Left lung (tissue), 10 donors: Measurements from ENCODE around the gene FGGY. TPM values are rescaled to one million over a fixed set of nuclear protein-coding genes. Genes with fewer than 3 reads are reported as not detected.
A peak's percentile ranks its signal among the peaks of the same experiment; 100 is the strongest.

Experiments used
- ATAC-seq: fragments of 200-7000 bp; cut with Tn5 transposase; one replicate; pipeline ENCODE4 v1.9.1; 2020; ENCODE audit warnings: moderate library complexity
- DNase-seq, 4 donors: peaks; one replicate each; pipeline ENCODE4 v3.0.0-alpha.2; 2013 to 2020
- H3K27ac ChIP-seq, 2 donors: fragments of 200-600 bp; sonication (generic) in 1 of 2; one replicate each; pipeline versions ENCODE4 v1.5.0 to v1.8.0; 2020 to 2021
- H3K27me3 ChIP-seq, 2 donors: fragments of 200-600 bp; sonication (generic) in 1 of 2; one replicate each; pipeline versions ENCODE4 v1.5.0 to v1.8.0; 2020 to 2021
- H3K36me3 ChIP-seq, 2 donors: fragments of 200-600 bp; sonication (generic) in 1 of 2; one replicate each; pipeline versions ENCODE4 v1.5.0 to v1.8.0; 2020 to 2021
- H3K4me1 ChIP-seq, 2 donors: fragments of 200-600 bp; one replicate each; pipeline ENCODE4 v1.8.0; 2021
- H3K4me3 ChIP-seq, 2 donors: fragments of 200-600 bp; sonication (generic) in 1 of 2; one replicate each; pipeline versions ENCODE4 v1.5.0 to v1.8.0; 2020 to 2021; ENCODE audit warnings: mild to moderate bottlenecking in 1 of 2
- H3K9me3 ChIP-seq, 2 donors: fragments of 200-600 bp; sonication (generic) in 1 of 2; one replicate each; pipeline versions ENCODE4 v1.5.0 to v1.8.0; 2020 to 2021
- CTCF ChIP-seq, 2 donors: fragments of 200-600 bp; sonication (generic) in 1 of 2; IDR thresholded peaks; one replicate each; pipeline versions ENCODE4 v1.5.0 to v1.8.0; 2021; ENCODE audit warnings: antibody characterized with exemption in 2 of 2
- intact Hi-C, 2 donors: fragments of 100-400 bp; cut with DNase I; formaldehyde crosslinking; loops; one replicate each; pipeline versions ENCODE4 v1.11.2 to v1.14.2; 2022
- polyA plus RNA-seq, 6 donors: library from polyadenylated mRNA; unstranded; fragments of 120-200 nt; gene quantifications; one replicate each; pipeline ENCODE4 v1.2.1, GENCODE V29; 2013; ENCODE audit not compliant: insufficient read length in 6 of 6
- total RNA-seq, 2 donors: library from RNA; stranded (reverse); fragmentation: NEBNext Ultra II Directional; extraction: Animal tissue kit (Norgen Biotek cat#: 25700); gene quantifications; one replicate each; pipeline ENCODE4 v1.2.1, GENCODE V29; 2021
- donor health status: DM: no; HTN: yes; CAD: no.
- donor health status: DM: no; HTN: no; CAD: no.

Gene FGGY
- total and polyA plus RNA-seq, 8 donors, result 13.5 to 22.7 (median 18.4) TPM

- H3K4me3 ChIP-seq, result no peak overlapping the region
- no peaks in the 10 kb centered on the region for H3K27me3 ChIP-seq
- intact Hi-C loops, result no loop called here
- H3K4me1 ChIP-seq, result no peaks in the 10 kb centered on the region
- no peak overlapping the region for H3K27ac ChIP-seq
- H3K36me3 ChIP-seq, result no peaks in the 10 kb centered on the region
- DNase-seq, result peak in 1 of 4 donors; percentile 46
- H3K9me3 ChIP-seq, result no peaks in the 10 kb centered on the region
- no peak for TF ChIP-seq CTCF (IDR thresholded peaks at IDR 0.05)
- no peak for ATAC-seq
These were observed 480.3 kb downstream of the FGGY start for GRCh38 chr1:59776960-59777852.

DNA sequence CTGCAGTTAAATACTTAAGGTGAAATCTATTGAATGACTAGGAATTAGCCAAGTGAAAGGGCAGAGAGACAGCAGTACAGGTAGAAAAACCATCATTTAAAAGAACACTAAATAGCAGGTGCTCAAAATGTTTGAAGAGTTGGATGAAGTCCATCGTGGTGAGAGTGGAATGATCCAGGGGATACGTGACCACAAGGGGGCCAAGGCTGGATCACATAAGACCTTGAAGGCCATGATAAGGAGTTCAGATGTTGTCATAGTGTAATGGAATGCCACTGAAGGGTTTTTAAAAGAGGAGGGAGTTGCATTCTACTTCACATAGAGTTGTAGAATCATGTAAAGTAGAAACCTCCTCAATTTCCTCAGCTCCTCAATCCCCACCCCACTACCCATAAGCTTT is 483.1 kb downstream of the FGGY start:
- Histone ChIP-seq H3K9me3 (no peaks in the 10 kb centered on the region), H3K36me3 (no peaks in the 10 kb centered on the region), H3K4me3 (no peak overlapping the region), H3K4me1 (no peaks in the 10 kb centered on the region), H3K27me3 (no peaks in the 10 kb centered on the region), H3K27ac (no peak overlapping the region)
- intact Hi-C loops, result no loop called here
- no peak for TF ChIP-seq CTCF (IDR thresholded peaks at IDR 0.05)
- ATAC-seq, result peak; percentile 77
- no peak for DNase-seq

GRCh38 chr1:59788825-59789224 is 491.9 kb downstream of the FGGY start:
- Histone ChIP-seq H3K27me3 (no peaks in the 10 kb centered on the region), H3K27ac (no peak overlapping the region), H3K4me3 (no peak overlapping the region), H3K4me1 (no peaks in the 10 kb centered on the region), H3K36me3 (no peaks in the 10 kb centered on the region), H3K9me3 (peaks cover 0 to 17% of the 10 kb centered on the region in 2 donors)
- no peak for DNase-seq
- intact Hi-C loops, result no loop called here
- ATAC-seq, result no peak
- TF ChIP-seq CTCF (IDR thresholded peaks at IDR 0.05), result no peak

- Histone ChIP-seq H3K27ac (no peak overlapping the region), H3K4me1 (no peaks in the 10 kb centered on the region), H3K27me3 (no peaks in the 10 kb centered on the region), H3K4me3 (no peak overlapping the region), H3K9me3 (no peaks in the 10 kb centered on the region), H3K36me3 (no peaks in the 10 kb centered on the region)
- ATAC-seq, result no peak
- TF ChIP-seq CTCF (IDR thresholded peaks at IDR 0.05), result no peak
- intact Hi-C loops, result no loop called here
- DNase-seq, result no peak
These were observed 501.7 kb downstream of the FGGY start for GRCh38 chr1:59798600-59798999.

- no peak for TF ChIP-seq CTCF (IDR thresholded peaks at IDR 0.05)
- no peak overlapping the region for H3K27ac ChIP-seq
- DNase-seq (no peak), ATAC-seq (no peak)
- intact Hi-C loops, result no loop called here
- no peaks in the 10 kb centered on the region for H3K27me3 ChIP-seq
- H3K4me1 ChIP-seq, result no peaks in the 10 kb centered on the region
- H3K4me3 ChIP-seq, result no peak overlapping the region
- no peaks in the 10 kb centered on the region for H3K9me3 ChIP-seq
- no peaks in the 10 kb centered on the region for H3K36me3 ChIP-seq
These were observed 506.7 kb downstream of the FGGY start for GRCh38 chr1:59803458-59804038.
